AG10803 (cell line): ENCODE results near the gene ERCC6L.

Experiments used
- DNase-seq: peaks from one replicate; pipeline ENCODE4 v3.0.0; 2010; ENCODE audit warnings: low read depth
- H3K4me3 ChIP-seq: 2 replicates; pipeline ENCODE4 v1.5.1; 2011; ENCODE audit warnings: mild to moderate bottlenecking, low read length, control low read depth
- TF ChIP-seq, protein P1 (sequence below): conservative IDR thresholded peaks from 2 replicates; pipeline ENCODE4 v1.5.1; 2011; ENCODE audit warnings: mild to moderate bottlenecking, low read length, control low read depth, inconsistent platforms

ERCC6L gene

DNA sequence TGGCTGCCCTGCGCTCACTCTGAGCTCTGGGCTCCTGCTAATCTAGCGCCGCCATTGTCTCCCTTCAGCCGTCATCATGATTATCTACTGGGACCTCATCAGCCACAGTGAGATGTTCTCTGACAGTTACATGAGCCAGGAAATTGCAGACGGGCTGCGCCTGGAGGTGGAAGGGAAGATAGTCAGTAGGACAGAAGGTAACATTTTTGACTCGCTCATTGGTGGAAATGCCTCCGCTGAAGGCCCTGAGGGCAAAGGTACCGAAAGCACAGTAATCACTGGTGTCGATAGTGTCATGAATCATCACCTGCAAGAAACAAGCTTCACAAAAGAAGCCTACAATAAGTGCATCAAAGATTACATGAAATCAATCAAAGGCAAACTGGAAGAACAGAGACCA lies 79.1 kb downstream of the ERCC6L start:
- no peak overlapping the region for H3K4me3 ChIP-seq
- TF ChIP-seq, protein P1, sequence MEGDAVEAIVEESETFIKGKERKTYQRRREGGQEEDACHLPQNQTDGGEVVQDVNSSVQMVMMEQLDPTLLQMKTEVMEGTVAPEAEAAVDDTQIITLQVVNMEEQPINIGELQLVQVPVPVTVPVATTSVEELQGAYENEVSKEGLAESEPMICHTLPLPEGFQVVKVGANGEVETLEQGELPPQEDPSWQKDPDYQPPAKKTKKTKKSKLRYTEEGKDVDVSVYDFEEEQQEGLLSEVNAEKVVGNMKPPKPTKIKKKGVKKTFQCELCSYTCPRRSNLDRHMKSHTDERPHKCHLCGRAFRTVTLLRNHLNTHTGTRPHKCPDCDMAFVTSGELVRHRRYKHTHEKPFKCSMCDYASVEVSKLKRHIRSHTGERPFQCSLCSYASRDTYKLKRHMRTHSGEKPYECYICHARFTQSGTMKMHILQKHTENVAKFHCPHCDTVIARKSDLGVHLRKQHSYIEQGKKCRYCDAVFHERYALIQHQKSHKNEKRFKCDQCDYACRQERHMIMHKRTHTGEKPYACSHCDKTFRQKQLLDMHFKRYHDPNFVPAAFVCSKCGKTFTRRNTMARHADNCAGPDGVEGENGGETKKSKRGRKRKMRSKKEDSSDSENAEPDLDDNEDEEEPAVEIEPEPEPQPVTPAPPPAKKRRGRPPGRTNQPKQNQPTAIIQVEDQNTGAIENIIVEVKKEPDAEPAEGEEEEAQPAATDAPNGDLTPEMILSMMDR = no peak
- no peak for DNase-seq

DNA sequence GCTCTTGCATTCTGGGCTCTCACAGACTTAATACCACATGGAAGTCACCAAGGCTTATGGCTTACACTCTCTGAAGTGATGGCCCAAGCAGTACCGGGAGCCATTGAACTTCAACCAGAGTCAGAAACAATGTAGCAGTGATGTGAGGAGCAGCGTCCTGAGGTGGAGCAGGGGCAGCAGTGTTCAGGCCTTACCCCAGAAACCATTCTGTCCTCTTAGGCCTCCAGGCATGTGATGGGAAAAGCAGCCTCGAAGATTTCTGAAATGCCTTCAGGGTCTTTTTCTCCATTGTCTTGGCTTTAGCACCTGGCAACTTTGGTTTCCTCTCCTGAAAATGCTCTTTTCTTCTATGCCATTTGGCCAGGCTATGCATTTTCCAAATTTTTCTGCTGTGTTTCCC lies 80.1 kb downstream of the ERCC6L start:
- H3K4me3 ChIP-seq = no peak overlapping the region
- DNase-seq = no peak
- TF ChIP-seq, protein P1 = no peak
